Immature natural killer cell (primary cell): ENCODE data around the gene IFNGR2. TPM values are rescaled to one million over a fixed set of nuclear protein-coding genes. Genes with fewer than 3 reads are reported as not detected.
"Not testable (repeated sequence)": the region's sequence is repeated elsewhere in the genome, so short reads cannot be mapped to it uniquely, and the experiment has no call there.

Experiments
- DNase-seq, 3 donors: peaks; one replicate each; pipeline ENCODE4 v3.0.0; 2022; ENCODE audit warnings: mixed read lengths in 1 of 3
- H3K27ac Mint-ChIP-seq, 6 donors: one replicate each; pipeline ENCODE4 v1.8.0; 2020; ENCODE audit warnings: mixed read lengths in 6 of 6, mild to moderate bottlenecking in 5 of 6, inconsistent platforms in 4 of 6, moderate library complexity in 3 of 6
- H3K27me3 Mint-ChIP-seq, 3 donors: one replicate each; pipeline ENCODE4 v1.8.0; 2020 to 2021; ENCODE audit warnings: low read depth in 3 of 3, mild to moderate bottlenecking in 3 of 3, mixed read lengths in 3 of 3, moderate library complexity in 3 of 3, inconsistent platforms in 1 of 3
- H3K36me3 Mint-ChIP-seq, 3 donors: one replicate each; pipeline ENCODE4 v1.8.0; 2020; ENCODE audit warnings: mixed read lengths in 3 of 3, inconsistent platforms in 2 of 3, mild to moderate bottlenecking in 2 of 3
- H3K4me1 Mint-ChIP-seq, 2 donors: one replicate each; pipeline ENCODE4 v1.8.0; 2020; ENCODE audit warnings: inconsistent platforms in 2 of 2, mild to moderate bottlenecking in 2 of 2, mixed read lengths in 2 of 2, moderate library complexity in 1 of 2
- H3K4me3 Mint-ChIP-seq, 5 donors: one replicate each; pipeline ENCODE4 v1.8.0; 2020; ENCODE audit warnings: mild to moderate bottlenecking in 5 of 5, mixed read lengths in 5 of 5, inconsistent platforms in 3 of 5, moderate library complexity in 3 of 5
- H3K9me3 Mint-ChIP-seq, 6 donors: one replicate each; pipeline ENCODE4 v1.8.0; 2020; ENCODE audit warnings: mild to moderate bottlenecking in 6 of 6, mixed read lengths in 6 of 6, inconsistent platforms in 4 of 6, moderate library complexity in 3 of 6
- polyA plus RNA-seq, 3 donors: library from polyadenylated mRNA; unstranded; fragments of 300-500 nt; fragmentation: Illumina TruSeq; gene quantifications; one replicate each; pipeline ENCODE4 v1.2.3, GENCODE V29; 2021

IFNGR2 gene
- polyA plus RNA-seq, 3 donors from 2014 or later = 0.35 to 2.0 (median 0.77) TPM

DNA sequence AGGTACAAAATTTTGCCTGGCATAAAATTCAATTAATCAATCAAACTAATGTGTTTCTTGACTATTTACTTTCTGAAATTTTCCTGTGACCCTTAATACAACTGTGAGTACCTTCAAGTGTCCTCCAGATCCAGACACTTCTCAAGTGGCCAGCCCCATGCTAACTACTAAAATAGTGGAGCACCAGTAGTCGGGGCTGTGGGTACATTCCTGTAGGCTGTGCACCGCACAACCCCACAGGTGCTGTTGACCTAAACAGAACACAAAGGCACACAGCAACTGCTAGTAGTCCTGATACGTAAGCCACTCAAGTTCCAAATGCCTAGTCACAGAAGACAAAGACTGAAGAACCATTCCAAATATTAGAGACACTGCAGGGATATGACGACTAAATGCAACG, 40.0 kb downstream of the IFNGR2 start:
- Mint-ChIP-seq H3K27ac (no peak overlapping the region), H3K36me3 (peaks cover 21 to 47% (median 33%) of the 10 kb centered on the region in 3 donors), H3K9me3 (no peaks in the 10 kb centered on the region), H3K4me1 (no peaks in the 10 kb centered on the region), H3K4me3 (no peak overlapping the region), H3K27me3 (peaks cover 0 to 8% (median 0%) of the 10 kb centered on the region in 3 donors)
- no peak for DNase-seq

DNA sequence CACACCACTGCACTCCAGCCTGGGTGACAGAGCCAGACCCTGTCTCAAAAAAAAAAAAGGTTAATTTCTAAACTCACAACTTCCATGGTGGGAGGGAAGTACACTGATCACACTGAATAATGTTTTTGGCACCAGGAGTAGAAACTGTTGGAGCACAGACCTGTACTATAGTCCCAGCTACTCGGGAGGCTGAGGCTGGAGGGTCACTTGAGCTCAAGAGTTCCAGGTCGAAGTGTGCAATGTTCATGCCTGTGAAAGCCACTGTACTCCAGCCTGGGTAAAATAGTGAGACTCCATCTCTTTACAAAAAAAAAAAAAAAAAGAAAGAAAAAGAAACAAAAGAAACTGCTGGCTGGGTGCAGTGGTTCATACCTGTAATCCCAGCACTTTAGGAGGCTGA, 41.3 kb downstream of the IFNGR2 start:
- Mint-ChIP-seq H3K36me3 (peaks cover 22 to 40% (median 38%) of the 10 kb centered on the region in 3 donors), H3K9me3 (no peaks in the 10 kb centered on the region), H3K4me3 (no peak overlapping the region), H3K27me3 (peaks cover 0 to 8% (median 0%) of the 10 kb centered on the region in 3 donors), H3K27ac (no peak overlapping the region), H3K4me1 (no peaks in the 10 kb centered on the region)
- no peak for DNase-seq

DNA sequence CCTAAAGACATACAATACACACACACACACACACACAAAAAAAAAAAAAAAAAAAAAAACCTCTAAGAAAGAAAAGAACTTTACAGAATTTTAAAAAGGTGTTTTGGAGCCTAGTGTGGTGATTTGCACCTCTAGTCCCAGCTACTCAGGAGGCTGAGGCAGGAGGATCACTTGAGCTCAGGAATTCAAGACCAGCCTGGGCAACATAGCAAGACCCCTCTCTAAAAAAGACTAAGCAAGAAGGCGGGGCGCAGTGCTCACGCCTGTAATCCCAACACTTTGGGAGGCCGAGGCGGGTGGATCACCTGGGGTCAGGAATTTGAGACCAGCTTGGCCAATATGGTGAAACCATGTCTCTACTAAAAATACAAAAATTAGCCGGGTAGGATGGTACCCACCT, 43.4 kb downstream of the IFNGR2 start:
- H3K4me1 Mint-ChIP-seq, H3K27ac Mint-ChIP-seq: not testable (repeated sequence)

DNA sequence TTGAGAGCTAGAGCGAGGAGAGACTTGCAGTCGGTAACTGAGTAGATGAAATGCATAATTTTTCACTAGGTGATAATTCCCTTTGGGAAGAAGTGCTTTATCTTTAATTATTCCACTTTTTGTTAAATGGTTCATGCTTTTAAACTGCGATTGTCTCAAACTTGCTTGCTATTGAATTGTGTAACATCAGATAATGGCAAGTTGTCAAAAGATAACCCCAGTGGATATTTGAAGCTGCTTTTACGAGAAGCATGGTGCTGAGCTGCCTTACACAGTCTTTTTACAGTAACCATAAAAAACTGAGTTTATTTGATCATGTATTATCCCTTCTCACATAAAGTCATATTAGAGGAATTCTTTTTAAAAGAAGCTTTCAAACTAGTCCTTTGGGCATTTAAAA, 46.4 kb downstream of the IFNGR2 start:
- Mint-ChIP-seq H3K27ac (no peak overlapping the region), H3K36me3 (peaks cover 23 to 43% (median 29%) of the 10 kb centered on the region in 3 donors), H3K4me1 (no peaks in the 10 kb centered on the region), H3K9me3 (no peaks in the 10 kb centered on the region), H3K4me3 (no peak overlapping the region), H3K27me3 (peaks cover 0 to 2% (median 0%) of the 10 kb centered on the region in 3 donors)
- no peak for DNase-seq

More for the DNA sequence above, 43.4 kb downstream of the IFNGR2 start:
- DNase-seq, H3K27me3 Mint-ChIP-seq, H3K4me3 Mint-ChIP-seq, H3K9me3 Mint-ChIP-seq: not testable (repeated sequence)
- H3K36me3 Mint-ChIP-seq = peaks cover 18 to 41% (median 30%) of the 10 kb centered on the region in 3 donors

DNA sequence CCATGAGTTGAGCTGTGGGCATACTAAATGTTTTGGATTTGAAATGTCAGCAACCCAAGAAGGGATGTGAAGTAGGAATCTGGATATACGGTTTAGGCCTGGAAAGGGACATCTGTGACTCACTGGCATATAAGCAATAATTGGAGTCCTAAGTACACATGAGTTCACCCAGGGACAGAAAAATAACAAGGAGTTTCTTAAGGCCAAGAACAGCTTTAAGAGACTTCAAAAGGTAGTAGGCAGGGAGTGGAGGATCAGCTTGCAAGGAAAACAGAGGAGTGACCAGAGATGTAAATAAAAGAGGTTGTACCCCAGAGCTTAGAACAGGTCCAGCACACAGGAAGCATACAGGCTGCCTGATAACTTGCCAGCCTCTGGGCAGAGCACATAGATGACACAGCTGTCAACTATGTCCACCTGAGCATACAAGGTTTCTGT, 48.4 kb downstream of the IFNGR2 start:
- H3K27ac Mint-ChIP-seq = no peak overlapping the region
- H3K9me3 Mint-ChIP-seq = no peaks in the 10 kb centered on the region
- no peak overlapping the region for H3K4me3 Mint-ChIP-seq
- DNase-seq = no peak
- H3K27me3 Mint-ChIP-seq = peaks cover 0 to 2% (median 0%) of the 10 kb centered on the region in 3 donors
- no peaks in the 10 kb centered on the region for H3K4me1 Mint-ChIP-seq
- H3K36me3 Mint-ChIP-seq = peaks cover 19 to 45% (median 34%) of the 10 kb centered on the region in 3 donors

DNA sequence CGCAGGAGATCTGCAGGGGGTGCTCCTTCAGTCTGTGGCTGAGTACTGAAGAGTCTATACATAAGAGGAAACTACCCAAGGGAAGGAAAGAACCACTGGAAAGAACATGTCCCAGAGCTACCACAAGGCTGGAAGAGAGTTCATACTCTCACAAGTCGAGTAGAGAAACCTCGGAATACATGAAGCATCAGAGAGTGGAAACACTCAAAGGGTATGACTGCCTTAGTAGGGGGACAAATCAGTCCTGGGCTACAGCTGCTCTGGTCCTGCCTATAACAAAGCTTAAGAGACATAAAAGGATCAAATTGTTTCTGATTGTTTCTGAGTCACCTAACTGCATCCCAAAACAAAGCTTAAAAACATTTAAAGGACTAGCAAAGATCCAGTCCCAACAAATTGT, 49.1 kb downstream of the IFNGR2 start:
- H3K4me1 Mint-ChIP-seq = no peaks in the 10 kb centered on the region

DNA sequence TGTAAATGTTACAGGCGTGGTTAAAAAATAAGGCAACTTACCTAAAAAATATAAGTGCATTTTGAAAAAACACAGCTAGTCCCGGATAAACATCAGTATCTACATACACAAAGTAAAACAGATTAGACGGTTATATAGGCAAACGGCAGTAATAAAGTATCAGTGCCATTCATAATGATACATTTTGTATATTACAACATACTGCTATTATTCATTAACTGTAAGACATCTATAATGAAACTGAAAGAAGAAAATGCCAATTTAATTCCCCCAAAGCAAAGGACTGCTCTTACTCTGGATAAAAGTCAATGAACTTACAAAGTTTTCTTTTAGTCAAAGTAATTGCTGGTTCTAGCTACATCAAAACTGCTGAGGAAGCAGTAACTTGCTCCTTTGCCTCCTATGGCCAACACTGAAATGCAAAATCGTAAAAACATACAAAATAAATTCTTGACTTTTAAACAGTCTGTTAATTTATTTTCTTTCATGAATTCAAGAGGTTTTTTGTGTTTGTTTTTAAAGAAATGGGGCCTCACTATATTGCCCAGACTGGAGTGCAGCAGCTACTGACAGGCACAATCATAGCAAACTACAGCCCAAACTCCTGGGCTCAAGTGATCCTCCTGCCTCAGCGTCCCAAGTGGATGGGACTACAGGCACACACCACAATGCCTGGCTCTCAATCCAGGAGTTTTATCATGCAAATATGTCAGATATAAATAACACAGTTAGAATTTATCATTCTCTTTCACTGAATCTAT, 52.7 kb downstream of the IFNGR2 start:
- no peaks in the 10 kb centered on the region for H3K9me3 Mint-ChIP-seq
- peaks cover 0 to 2% (median 0%) of the 10 kb centered on the region in 3 donors for H3K27me3 Mint-ChIP-seq
- no peak overlapping the region for H3K4me3 Mint-ChIP-seq
- peaks cover 15 to 56% (median 45%) of the 10 kb centered on the region in 3 donors for H3K36me3 Mint-ChIP-seq
- no peak for DNase-seq
- H3K27ac Mint-ChIP-seq = no peak overlapping the region
- no peaks in the 10 kb centered on the region for H3K4me1 Mint-ChIP-seq

More for the DNA sequence above, 49.1 kb downstream of the IFNGR2 start:
- Mint-ChIP-seq H3K27me3 (peaks cover 0 to 2% (median 0%) of the 10 kb centered on the region in 3 donors), H3K4me3 (no peak overlapping the region), H3K27ac (no peak overlapping the region), H3K36me3 (peaks cover 17 to 43% (median 31%) of the 10 kb centered on the region in 3 donors), H3K9me3 (no peaks in the 10 kb centered on the region)
- no peak for DNase-seq

DNA sequence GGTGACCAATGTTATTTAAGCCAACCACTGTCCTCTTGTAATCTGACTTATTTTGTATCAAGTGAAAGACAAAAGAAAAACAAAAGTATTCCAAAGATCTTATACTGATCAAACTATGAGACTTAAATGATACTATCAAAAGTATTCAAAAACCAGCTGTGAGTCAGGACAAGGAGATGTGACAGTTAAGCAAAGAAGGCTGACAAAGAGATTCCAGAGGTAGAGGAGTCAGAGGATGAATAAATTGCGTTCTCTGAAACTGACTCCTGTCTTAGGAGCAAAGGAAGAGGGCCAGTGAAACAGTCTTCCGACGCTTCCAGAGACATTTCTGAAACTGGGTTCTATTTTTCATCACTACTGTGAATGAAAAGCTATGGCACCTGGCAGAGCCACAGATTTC, 55.6 kb downstream of the IFNGR2 start:
- peaks cover 5 to 36% (median 34%) of the 10 kb centered on the region in 3 donors for H3K36me3 Mint-ChIP-seq
- H3K9me3 Mint-ChIP-seq = no peaks in the 10 kb centered on the region
- H3K27ac Mint-ChIP-seq = no peak overlapping the region
- DNase-seq = no peak
- H3K4me3 Mint-ChIP-seq = no peak overlapping the region
- H3K4me1 Mint-ChIP-seq = no peaks in the 10 kb centered on the region
- H3K27me3 Mint-ChIP-seq = no peaks in the 10 kb centered on the region

DNA sequence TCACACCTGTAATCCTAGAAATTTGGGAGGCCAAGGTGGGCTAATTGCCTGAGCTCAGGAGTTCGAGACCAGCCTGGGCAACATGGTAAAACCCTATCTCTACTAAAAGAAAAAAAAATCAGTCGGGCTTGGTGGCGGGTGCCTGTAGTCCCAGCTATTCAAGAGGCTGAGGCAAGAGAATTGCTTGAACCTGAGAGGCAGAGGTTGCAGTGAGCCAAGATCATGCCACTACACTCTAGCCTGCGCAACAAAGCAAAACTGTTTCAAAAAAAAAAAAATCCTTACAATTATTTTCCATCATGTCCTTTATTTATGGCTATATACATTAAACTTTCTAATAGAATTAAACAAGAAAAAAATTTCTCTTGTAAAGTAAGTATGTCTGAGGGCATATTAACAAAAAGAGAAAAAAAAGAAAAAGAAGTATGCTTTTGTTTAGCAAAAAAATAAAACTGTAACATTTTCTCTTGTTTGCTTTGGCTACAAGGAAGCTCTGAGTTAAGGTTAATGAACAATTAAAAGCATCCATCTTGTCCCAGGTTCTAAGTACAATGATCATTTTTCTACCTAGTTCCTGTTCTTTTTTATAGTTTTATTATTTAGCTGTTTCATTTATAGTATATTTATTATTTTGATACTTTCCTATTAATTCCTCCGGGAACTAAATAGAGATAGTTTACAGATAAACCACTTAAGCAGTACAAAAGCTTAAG, 58.5 kb downstream of the IFNGR2 start:
- H3K36me3 Mint-ChIP-seq = peaks cover 5 to 27% (median 23%) of the 10 kb centered on the region in 3 donors
- no peak for DNase-seq
- H3K4me1 Mint-ChIP-seq = no peaks in the 10 kb centered on the region
- H3K9me3 Mint-ChIP-seq = no peaks in the 10 kb centered on the region
- H3K27me3 Mint-ChIP-seq = no peaks in the 10 kb centered on the region
- no peak overlapping the region for H3K27ac Mint-ChIP-seq
- H3K4me3 Mint-ChIP-seq = no peak overlapping the region

DNA sequence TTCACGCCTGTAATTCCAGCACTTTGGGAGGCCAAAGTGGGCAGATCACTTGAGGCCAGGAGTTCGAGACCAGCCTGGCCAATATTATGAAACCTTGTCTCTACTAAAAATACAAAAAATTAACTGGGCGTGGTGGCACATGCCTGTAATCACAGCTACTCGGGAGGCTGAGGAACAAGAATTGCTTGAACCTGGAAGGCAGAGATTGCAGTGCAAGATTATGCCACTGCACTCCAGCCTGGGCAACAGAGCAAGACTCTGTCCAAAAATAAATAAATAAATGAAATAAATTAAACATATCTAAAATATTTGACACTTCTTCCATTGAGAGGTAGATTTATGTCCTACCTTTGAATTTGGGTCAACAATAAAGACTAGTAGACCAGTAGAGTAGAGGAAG, 66.0 kb downstream of the IFNGR2 start:
- not testable (repeated sequence) for H3K4me1 Mint-ChIP-seq, H3K4me3 Mint-ChIP-seq, DNase-seq, H3K27me3 Mint-ChIP-seq, H3K27ac Mint-ChIP-seq, H3K9me3 Mint-ChIP-seq, H3K36me3 Mint-ChIP-seq

DNA sequence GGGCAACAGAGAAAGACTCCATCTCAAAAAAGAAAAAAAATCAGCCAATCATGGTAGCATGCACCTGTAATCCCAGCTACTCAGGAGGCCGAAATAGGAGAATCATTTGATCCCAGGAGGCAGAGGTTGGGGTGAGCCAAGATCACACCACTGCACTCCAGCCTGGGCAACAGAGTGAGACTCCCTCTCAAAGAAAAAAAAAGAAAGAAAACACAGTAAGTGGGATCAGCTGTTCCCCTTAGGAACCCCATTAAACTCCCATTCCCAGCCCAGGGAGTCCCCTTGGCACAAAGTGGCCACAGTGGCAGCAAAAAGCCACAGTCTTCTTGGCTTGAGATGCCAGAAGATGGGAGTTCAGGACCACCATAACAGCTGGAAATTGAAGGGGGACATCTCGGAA, 67.5 kb downstream of the IFNGR2 start:
- Mint-ChIP-seq H3K4me3 (no peak overlapping the region), H3K27ac (no peak overlapping the region), H3K4me1 (peaks cover 4 to 5% of the 10 kb centered on the region in 2 donors), H3K9me3 (no peaks in the 10 kb centered on the region), H3K27me3 (no peaks in the 10 kb centered on the region), H3K36me3 (peaks cover 0 to 4% (median 3%) of the 10 kb centered on the region in 3 donors)
- DNase-seq = no peak

DNA sequence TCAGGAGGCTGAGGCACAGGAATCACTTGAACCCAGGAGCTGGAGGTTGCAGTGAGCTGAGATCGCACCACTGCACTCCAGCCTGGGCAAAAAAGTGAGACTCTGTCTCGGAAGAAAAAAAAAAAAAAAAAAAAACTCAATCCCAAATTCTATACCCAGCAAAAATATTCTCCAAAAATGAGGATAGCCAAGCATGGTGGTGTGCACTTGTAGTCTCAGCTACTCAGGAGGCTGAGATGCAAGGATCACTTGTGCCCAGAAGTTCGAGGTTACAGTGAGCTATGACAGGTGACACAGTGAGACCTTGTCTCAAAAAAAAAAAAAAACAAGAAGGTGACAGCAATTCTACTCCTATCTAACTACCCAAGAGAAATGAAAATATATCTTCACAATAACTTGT, 70.1 kb downstream of the IFNGR2 start:
- Mint-ChIP-seq H3K4me1 (peaks cover 8 to 10% of the 10 kb centered on the region in 2 donors), H3K27me3 (no peaks in the 10 kb centered on the region), H3K4me3 (no peak overlapping the region), H3K27ac (no peak overlapping the region), H3K9me3 (no peaks in the 10 kb centered on the region), H3K36me3 (peaks cover 0 to 4% (median 0%) of the 10 kb centered on the region in 3 donors)
- no peak for DNase-seq

DNA sequence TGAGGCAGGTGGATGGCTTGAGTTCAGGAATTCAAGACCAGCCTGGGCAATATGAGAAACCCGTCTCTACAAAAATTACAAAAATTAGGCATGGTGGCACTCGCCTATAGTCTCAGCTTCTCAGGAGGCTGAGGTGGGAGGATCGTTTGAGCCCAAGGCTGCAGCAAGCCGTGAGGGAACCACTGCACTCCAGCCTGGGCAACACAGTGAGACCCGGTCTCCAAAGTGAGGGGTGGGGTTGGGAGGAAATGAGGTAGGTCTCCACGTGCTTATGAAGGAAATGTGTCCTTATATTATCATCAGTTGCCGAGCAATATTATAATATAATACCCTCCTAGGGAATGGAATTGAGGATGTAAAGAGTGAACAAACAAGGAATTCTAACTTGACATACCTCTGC, 73.9 kb downstream of the IFNGR2 start:
- Mint-ChIP-seq H3K4me1 (peaks cover 21 to 26% of the 10 kb centered on the region in 2 donors), H3K4me3 (peak overlapping the region in 3 of 5 donors; percentile 47 to 67 (median 65)), H3K9me3 (no peaks in the 10 kb centered on the region), H3K27ac (no peak overlapping the region), H3K36me3 (peaks cover 0 to 4% (median 0%) of the 10 kb centered on the region in 3 donors), H3K27me3 (peaks cover 0 to 9% (median 0%) of the 10 kb centered on the region in 3 donors)
- DNase-seq = no peak

DNA sequence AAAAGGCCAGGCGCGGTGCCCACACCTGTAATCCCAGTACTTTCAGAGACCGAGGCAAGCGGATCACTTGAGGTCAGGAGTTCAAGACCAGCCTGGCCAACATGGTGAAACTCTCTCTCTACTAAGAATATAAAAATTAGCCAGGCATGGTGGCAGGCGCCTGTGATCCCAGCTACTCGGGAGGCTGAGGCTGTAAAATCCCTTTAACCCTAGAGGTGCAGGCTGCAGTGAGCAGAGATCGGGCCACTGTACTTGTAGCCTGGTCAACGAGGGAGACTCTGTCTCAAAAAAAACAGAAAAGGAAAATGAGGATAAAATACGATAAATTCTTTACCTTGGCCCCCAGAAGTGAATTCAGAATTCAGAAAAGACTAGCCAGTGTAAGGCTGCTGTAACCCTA, 75.0 kb downstream of the IFNGR2 start:
- Mint-ChIP-seq H3K4me1 (peaks cover 21 to 26% of the 10 kb centered on the region in 2 donors), H3K27ac (peak overlapping the region; percentile 72 to 90 (median 84)), H3K27me3 (peaks cover 0 to 9% (median 0%) of the 10 kb centered on the region in 3 donors), H3K4me3 (peak overlapping the region; percentile 91 to 96 (median 93)), H3K9me3 (no peaks in the 10 kb centered on the region), H3K36me3 (peaks cover 0 to 4% (median 0%) of the 10 kb centered on the region in 3 donors)
- no peak for DNase-seq
